Raji (cell line): Measurements from ENCODE around the gene ZZZ3.

Experiments
- POLR2A ChIP-seq: IDR thresholded peaks from 2 replicates; pipeline ENCODE4 v1.6.1; 2011; ENCODE audit warnings: low read depth, low read length, control low read depth; ENCODE audit not compliant: insufficient read depth

ZZZ3 gene

GRCh38 chr1:77642196-77642595, 40.3 kb downstream of the ZZZ3 start:
- TF ChIP-seq POLR2A, result no peak

- TF ChIP-seq POLR2A, result no peak
These were observed 42.8 kb downstream of the ZZZ3 start for GRCh38 chr1:77639557-77640069.

- TF ChIP-seq POLR2A, result no peak
These were observed 43.4 kb downstream of the ZZZ3 start for GRCh38 chr1:77639056-77639455.

- no peak for TF ChIP-seq POLR2A
These were observed 45.6 kb downstream of the ZZZ3 start for GRCh38 chr1:77636864-77637263.
